Bronchus fibroblast of lung (primary cell): ENCODE results near the gene CGAS. TPM values are rescaled to one million over a fixed set of nuclear protein-coding genes. Genes with fewer than 3 reads are reported as not detected.

ENCODE experiments used
- total RNA-seq: library from RNA; depleted of rRNA; stranded (reverse); fragments of >200 nt; gene quantifications from 2 replicates; pipeline ENCODE4 v1.2.3, GENCODE V29; 2015

CGAS gene
- 5.5 and 8.2 TPM in 2 replicates for total RNA-seq

GRCh38 chr6:73452107-73452461, at the start of gene CGAS:
Gene CGAS (minus strand): TSS chr6:73452297. CDS start chr6:73452181, 116 bp downstream.

DNA sequence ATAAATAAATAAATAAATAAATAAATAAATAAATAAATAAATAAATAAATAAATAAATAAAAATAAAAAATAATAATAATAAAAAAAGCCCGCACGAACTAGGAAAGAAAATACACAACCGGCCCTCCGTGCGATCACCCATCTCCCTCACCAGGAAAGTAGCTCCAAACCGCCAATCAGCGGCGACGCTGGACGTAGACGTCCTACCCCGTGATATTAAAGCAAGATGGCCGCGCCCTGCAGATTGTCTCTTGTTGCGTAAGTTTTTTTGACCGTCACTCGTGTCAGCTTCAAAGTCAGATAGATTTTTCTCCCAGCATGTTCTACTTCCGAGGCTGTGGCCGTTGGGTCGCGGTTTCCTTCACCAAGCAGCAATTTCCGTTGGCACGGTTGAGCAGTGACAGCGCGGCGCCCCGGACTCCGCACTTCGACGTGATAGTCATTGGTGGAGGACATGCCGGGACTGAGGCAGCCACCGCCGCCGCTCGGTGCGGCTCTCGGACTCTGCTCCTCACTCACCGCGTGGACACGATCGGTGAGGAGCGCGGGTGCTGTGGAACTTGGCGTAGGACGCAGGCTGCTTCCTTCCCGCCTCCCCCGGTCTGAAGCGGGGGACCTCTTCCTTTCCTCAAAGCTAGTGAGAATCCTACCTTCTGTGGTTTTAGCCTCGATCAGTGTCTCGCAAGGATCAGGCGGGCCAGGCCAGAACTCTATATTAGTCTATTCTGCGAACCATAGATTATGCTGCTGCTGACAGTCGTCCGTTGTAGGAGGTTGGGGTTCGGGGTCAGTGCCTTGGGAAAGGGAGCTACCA, 9.6 kb upstream of the CGAS start, which contains the start of gene MTO1:
Gene MTO1 (plus strand): TSS at position 201 of the 814 bp plus-strand sequence. CDS start 118 bp downstream, at position 319.

DNA sequence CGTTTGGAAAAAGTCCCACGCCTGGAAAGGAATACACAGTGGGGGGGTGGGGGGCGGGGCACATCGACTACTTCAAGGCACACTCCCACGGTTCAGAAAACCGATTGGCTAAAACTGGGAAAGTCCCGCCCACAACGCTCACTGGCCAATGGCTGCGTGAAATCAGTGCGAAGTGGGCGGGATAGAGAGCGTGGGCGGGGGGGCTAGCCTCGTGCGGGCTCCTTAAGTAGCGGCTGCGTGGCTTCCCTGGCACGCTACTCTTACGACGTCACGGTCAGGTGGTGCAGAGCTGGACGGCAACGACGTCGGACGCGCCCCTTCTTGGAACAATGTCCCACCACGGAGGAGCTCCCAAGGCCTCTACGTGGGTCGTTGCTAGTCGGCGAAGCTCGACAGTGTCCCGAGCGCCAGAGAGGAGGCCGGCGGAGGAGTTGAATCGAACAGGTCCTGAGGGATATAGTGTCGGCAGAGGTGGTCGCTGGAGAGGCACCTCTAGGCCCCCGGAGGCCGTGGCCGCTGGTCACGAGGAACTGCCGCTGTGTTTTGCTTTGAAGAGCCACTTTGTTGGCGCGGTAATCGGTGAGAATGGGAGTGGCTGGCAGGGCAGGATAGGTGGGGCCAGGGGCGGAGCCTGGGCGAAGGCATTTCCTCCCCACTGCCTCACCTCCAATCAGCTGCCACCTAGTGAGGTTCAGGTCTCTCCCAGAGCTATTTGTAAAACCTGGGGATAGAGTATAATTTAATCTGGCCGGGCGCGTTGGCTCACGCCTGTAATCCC, 57.3 kb downstream of the CGAS start, which contains the start of gene DDX43:
Gene DDX43 (plus strand): TSS at position 252 of the 778 bp plus-strand sequence. CDS start 78 bp downstream, at position 330.

Other genes with a start within 250 kb of the CGAS start
- not detected in 2 replicates for gene KHDC1L, start 226.8 kb downstream of the CGAS start, total RNA-seq
- gene KHDC1, start 189.1 kb downstream of the CGAS start, total RNA-seq = 4.0 and 6.1 TPM in 2 replicates
- gene DPPA5, start 98.0 kb downstream of the CGAS start, total RNA-seq = not detected in 2 replicates
- gene KHDC3L, start 89.6 kb downstream of the CGAS start, total RNA-seq = not detected in 2 replicates
- gene OOEP, start 82.4 kb downstream of the CGAS start, total RNA-seq = not detected in 2 replicates
- 0.15 and 0.84 TPM in 2 replicates for gene DDX43, start 57.5 kb downstream of the CGAS start, total RNA-seq
- gene MTO1, start 9.4 kb upstream of the CGAS start, total RNA-seq = 23.5 and 24.7 TPM in 2 replicates
- gene EEF1A1, start 68.7 kb upstream of the CGAS start, total RNA-seq = 11,958 and 12,572 TPM in 2 replicates
- 16.6 and 18.7 TPM in 2 replicates for gene SLC17A5, start 201.7 kb upstream of the CGAS start, total RNA-seq
- 27.9 and 33.6 TPM in 2 replicates for gene CD109, start 243.9 kb upstream of the CGAS start, total RNA-seq